Choroid plexus epithelial cell (primary cell): ENCODE results near the gene TAS2R8.
A peak's percentile ranks its signal among the peaks of the same experiment; 100 is the strongest.

ENCODE experiments used
- DNase-seq: peaks from one replicate; pipeline ENCODE4 v3.0.0-alpha.2; 2010; ENCODE audit warnings: low read depth
- H3K4me3 ChIP-seq: 2 replicates; pipeline ENCODE4 v1.5.1; 2011; ENCODE audit warnings: low read depth, mild to moderate bottlenecking, control low read depth, low read length, moderate library complexity
- TF ChIP-seq, protein P1 (sequence below): conservative IDR thresholded peaks from 2 replicates; pipeline ENCODE4 v1.5.1; 2011; ENCODE audit warnings: low read depth, mild to moderate bottlenecking, control low read depth, inconsistent platforms, low read length, moderate library complexity

Gene TAS2R8

DNA sequence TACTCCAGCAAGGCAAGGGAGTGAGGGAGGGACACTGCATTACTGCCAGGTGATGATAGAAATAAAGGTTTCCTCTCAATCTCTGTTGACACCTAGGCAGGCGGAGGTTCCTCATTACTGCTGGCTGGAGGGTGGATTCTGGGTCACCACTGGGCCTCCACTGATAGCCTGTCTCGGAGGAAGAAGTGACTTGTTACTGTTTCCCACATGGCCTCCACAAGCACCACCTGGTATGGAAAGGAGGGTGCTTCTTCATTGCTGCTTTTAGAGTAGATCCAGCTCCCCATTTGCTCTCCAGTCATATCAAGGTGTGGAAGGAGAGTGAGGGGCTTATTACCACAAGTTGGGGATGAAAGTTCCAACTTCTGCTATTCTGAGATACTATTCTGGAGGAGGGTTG lies 35.8 kb upstream of the TAS2R8 start:
- TF ChIP-seq, protein P1, sequence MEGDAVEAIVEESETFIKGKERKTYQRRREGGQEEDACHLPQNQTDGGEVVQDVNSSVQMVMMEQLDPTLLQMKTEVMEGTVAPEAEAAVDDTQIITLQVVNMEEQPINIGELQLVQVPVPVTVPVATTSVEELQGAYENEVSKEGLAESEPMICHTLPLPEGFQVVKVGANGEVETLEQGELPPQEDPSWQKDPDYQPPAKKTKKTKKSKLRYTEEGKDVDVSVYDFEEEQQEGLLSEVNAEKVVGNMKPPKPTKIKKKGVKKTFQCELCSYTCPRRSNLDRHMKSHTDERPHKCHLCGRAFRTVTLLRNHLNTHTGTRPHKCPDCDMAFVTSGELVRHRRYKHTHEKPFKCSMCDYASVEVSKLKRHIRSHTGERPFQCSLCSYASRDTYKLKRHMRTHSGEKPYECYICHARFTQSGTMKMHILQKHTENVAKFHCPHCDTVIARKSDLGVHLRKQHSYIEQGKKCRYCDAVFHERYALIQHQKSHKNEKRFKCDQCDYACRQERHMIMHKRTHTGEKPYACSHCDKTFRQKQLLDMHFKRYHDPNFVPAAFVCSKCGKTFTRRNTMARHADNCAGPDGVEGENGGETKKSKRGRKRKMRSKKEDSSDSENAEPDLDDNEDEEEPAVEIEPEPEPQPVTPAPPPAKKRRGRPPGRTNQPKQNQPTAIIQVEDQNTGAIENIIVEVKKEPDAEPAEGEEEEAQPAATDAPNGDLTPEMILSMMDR = no peak
- no peak for DNase-seq
- no peak overlapping the region for H3K4me3 ChIP-seq

DNA sequence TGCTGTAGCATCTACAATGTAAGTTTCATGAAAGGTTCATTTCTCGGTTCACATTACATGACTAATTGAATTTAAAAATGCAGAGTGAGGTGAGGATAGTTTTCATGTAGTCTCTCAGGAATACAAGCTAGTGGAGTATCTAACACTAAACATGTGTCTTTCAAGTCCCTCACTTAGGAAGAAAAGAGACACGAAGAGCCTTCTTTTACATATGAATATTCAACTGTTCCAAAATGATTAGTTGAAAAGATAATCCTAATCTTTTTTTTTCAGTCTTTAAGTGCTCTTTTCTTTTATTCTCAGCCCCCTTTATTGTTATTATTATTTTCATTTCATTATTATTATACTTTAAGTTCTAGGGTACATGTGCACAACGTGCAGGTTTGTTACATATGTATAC lies 31.4 kb upstream of the TAS2R8 start:
- H3K4me3 ChIP-seq = no peak overlapping the region
- TF ChIP-seq, protein P1 = no peak
- DNase-seq = no peak

DNA sequence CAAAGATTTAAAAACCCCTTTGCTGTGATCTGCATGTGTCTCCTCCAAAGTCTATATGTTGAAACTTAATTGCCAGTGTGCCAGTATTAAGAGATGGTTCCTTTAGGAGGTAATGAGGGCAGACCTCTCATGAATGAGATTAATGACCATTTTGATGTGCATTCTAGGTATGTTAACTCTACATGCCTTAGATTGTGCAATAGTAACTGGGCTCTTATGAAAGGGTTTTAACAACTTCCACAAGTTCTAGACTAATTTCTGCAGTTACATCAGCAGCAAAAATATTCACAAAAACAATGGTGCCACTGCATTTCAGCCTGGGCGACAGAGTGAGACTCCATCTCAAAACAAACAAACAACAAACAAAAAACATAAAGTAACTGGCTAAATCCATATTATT lies 22.9 kb upstream of the TAS2R8 start:
- DNase-seq = peak; percentile 43
- H3K4me3 ChIP-seq = no peak overlapping the region
- TF ChIP-seq, protein P1 = no peak

DNA sequence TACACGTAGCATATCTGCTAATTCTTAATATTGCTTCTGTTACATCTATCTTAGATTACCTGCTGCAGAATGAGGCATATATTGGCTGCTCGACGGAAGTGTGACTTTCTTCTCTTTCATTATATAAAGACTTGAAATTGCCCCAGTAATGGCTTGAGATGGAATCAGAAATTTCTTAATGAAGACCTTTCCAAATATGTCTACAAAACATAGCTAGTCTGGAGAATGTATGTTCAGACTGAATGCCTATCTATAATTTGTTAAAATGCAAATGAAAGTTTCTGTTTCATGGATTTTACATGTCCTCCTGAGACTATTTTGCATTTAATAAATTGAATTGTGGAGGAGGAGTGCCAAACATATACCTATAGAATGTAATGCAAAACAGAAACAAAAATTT lies 19.2 kb upstream of the TAS2R8 start, which contains the start of gene TAS2R10:
Gene TAS2R10, minus strand, starts transcription at position 101 of the 400 bp plus-strand sequence. Its CDS starts 89 bp downstream, at position 12.
- no peak for DNase-seq
- TF ChIP-seq, protein P1 = no peak
- H3K4me3 ChIP-seq = no peak within 1 kb of the TSS

DNA sequence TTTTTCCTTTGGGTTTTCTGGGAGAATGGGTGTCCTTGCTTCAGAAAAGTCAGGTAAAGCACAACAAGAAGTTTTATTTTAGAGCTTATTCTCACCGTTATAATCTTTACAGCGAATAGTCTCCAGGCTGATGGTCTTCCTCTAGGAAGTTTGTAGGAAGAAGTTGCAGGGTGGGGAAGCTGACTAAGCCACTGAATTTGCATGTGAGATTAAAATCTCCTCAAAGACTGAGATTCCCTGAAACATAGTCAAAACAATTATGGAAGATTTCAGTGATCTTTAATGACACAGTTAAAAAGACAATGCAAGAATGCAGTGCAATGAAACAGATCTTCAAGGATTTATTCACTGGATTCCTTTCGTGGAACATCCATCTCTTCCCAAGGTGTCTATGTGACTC lies 17.9 kb upstream of the TAS2R8 start:
- TF ChIP-seq, protein P1 = no peak
- no peak for DNase-seq
- H3K4me3 ChIP-seq = no peak overlapping the region

DNA sequence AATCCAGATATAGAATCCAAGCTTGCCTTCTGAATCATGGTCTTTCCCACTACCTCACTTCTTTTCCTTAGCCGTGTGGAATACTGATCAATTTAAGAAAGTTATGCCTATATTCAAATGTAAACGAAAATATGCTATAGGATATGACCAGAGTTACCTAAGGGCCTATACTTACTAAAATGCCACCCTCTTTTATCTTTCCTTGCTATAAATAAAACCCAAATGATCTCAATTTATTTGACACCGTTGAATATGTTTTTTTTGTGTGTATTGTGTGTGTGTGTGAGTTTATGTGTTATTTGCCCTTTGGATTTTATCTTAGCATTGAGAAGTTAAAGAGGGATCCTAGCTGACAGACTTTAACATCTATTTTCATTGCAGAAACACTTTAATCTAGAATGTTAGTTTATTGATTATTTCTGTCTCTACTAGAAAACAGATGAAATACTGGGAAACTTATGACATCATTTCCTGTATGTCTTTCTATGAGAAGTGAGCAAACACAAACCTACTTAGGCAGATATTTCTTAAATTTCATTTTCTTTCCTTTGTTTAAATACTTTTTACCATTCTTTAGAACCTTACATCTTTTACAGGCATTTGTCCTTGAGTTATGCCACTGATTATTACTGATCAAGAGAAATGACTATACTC lies 4.9 kb upstream of the TAS2R8 start:
- TF ChIP-seq, protein P1 = no peak
- H3K4me3 ChIP-seq = no peak overlapping the region
- DNase-seq = no peak

DNA sequence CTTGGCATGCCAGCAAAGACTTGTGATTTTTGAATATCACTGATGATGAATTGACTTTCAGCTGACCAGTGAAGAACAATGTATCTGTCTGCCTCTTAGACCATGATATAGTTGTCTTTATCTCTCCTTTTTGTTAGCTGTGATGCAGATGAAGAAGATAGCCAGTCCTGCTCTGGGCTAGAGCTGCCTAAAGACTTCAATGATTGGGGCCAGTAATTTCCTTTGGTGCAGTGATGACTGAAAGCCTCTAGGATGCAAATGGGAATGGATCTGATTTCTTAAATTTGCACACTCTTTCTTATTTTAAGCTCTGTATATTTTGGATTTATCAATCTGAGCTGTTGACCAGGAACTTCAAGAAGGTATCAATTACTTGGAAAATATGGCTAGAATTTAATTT lies 3.0 kb upstream of the TAS2R8 start, which contains the start of gene TAS2R9:
Gene TAS2R9, minus strand, starts transcription at position 101 of the 400 bp plus-strand sequence. Its CDS starts 93 bp downstream, at position 8.
- no peak for DNase-seq
- no peak within 1 kb of the TSS for H3K4me3 ChIP-seq
- TF ChIP-seq, protein P1 = no peak
